ENCODE data around the gene ABHD17A.

GRCh38 chr19:1863328-1863637 lies 22.0 kb downstream of the ABHD17A start, which contains the start of gene KLF16:
- TF ChIP-seq CTCF (IDR thresholded peaks at IDR 0.05) (no peak), TCF12 (IDR thresholded peaks at IDR 0.05) (no peak), SIN3A (IDR thresholded peaks at IDR 0.05; ENCODE audit: borderline replicate concordance, low read depth, low read length) (no peak), ELF1 (IDR thresholded peaks at IDR 0.05) (no peak), ZBTB33 (IDR thresholded peaks at IDR 0.05; ENCODE audit: borderline replicate concordance, low read depth) (no peak), FOXJ3 (CRISPR knock-in tag; IDR thresholded peaks at IDR 0.05) (no peak), FOXM1 (IDR thresholded peaks at IDR 0.05; ENCODE audit: low read depth) (no peak), RAD21 (IDR thresholded peaks at IDR 0.05; ENCODE audit: low read length) (no peak), GATA2 (CRISPR knock-in tag; IDR thresholded peaks at IDR 0.05) (no peak), POLR2AphosphoS5 (IDR thresholded peaks at IDR 0.05; ENCODE audit: low read depth, low read length) (no peak), NFIC (IDR thresholded peaks at IDR 0.05; ENCODE audit: borderline replicate concordance) (no peak)
